ENCODE data around the gene ECM1. TPM values are rescaled to one million over a fixed set of nuclear protein-coding genes. Genes with fewer than 3 reads are reported as not detected.

Gene ECM1
- total and polyA plus RNA-seq, 2 of the 8 experiments (the other 6 are each of a cell fraction or from before 2014, with no cell fraction given) = 0.95 to 0.98 TPM

DNA sequence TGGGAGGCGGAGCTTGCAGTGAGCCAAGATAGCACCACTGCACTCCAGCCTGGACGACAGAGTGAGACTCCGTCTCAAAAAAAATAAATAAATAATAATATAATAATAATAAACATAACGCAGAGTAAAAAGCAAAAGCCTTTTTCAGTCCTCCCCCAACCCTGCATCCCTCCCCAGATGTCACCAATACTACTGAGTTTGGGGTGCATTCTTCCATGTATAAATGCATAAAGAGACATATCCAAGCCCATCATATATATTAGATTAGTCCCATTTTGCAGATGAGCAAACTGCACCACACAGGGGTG lies 40.4 kb downstream of the ECM1 start:
- DNase-seq (ENCODE audit: low read depth in 1 of 2, low spot score in 2 of 2) (no peak), FAIRE-seq (no peak)
- peak overlapping the region; percentile 96 to 97 for H3K4me2 ChIP-seq (ENCODE audit: insufficient read depth in 1 of 2, low read depth in 2 of 2, low read length in 2 of 2)
- ChIA-PET POLR2A (ENCODE audit: partially characterized antibody) (interaction anchor here (0.6 to 43.7 kb wide), 8 partner anchors 13 to 707 kb away, joined by 3 to 1380 read pairs (median 24); partner anchors contain the start of genes ENSA, FALEC and MCL1), CTCF (ENCODE audit: partially characterized antibody) (interaction anchor here (0.6 to 6.3 kb wide), 8 partner anchors 9 to 74 kb away, joined by 3 to 65 read pairs (median 3); no protein-coding TSS in a partner anchor)
- WGBS, 2 experiments (ENCODE audit: extremely low coverage in 1 of 2, insufficient coverage in 1 of 2, insufficient read length in 1 of 2, insufficient replicate concordance in 2 of 2, low coverage in 1 of 2, low lambda C conversion rate in 2 of 2, missing lambda C conversion rate in 1 of 2) = 84% methylated on average over 4 of the region's 4 CpGs; no CpG with 5 or more reads in 1 of the 2 experiments
- no peaks in the 10 kb centered on the region for H3K36me3 ChIP-seq (ENCODE audit: control insufficient read depth in 2 of 4, insufficient read depth in 4 of 4, low read length in 3 of 4)
- H3K9me3 ChIP-seq (ENCODE audit: insufficient read depth in 2 of 2, low read depth in 1 of 2, low read length in 1 of 2) = no peaks in the 10 kb centered on the region
- H3K18ac ChIP-seq (ENCODE audit: extremely low read depth, low read length) = no peak overlapping the region
- peak overlapping the region in 1 of 4 experiments; percentile 35; a peak in 1 of 7 replicates for H3K9ac ChIP-seq (replicated peaks in 1 of 4; ENCODE audit: extremely low read depth in 1 of 4, low read depth in 3 of 4, low read length in 3 of 4)
- peaks cover 0 to 19% (median 10%) of the 10 kb centered on the region in 4 experiments; a peak in 5 of 7 replicates for H3K27me3 ChIP-seq (replicated peaks in 1 of 4; ENCODE audit: control insufficient read depth in 3 of 4, extremely low read depth in 1 of 4, insufficient read depth in 3 of 4, low read length in 3 of 4)
- no peak overlapping the region for H4K5ac ChIP-seq (ENCODE audit: insufficient read length, low read depth, low read length)
- peak overlapping the region; percentile 87 for H2BK120ac ChIP-seq (replicated peaks; ENCODE audit: low read depth, low read length)
- peaks cover 1 to 2% of the 10 kb centered on the region in 2 experiments for H4K20me1 ChIP-seq (replicated peaks in 1 of 2; ENCODE audit: control insufficient read depth in 1 of 2, insufficient read depth in 2 of 2, low read length in 2 of 2)
- H2BK20ac ChIP-seq (ENCODE audit: low read length) = no peak overlapping the region
- peaks cover 2 to 19% (median 11%) of the 10 kb centered on the region in 4 experiments for H3K4me1 ChIP-seq (replicated peaks in 1 of 4; ENCODE audit: control insufficient read depth in 3 of 4, insufficient read depth in 4 of 4, low read length in 3 of 4)
- peak overlapping the region; percentile 69 for H3K4ac ChIP-seq (replicated peaks; ENCODE audit: insufficient read length, low read depth, low read length)
- peak overlapping the region; percentile 51 to 65 (median 53); a peak in 7 of 8 replicates for H3K4me3 ChIP-seq (ENCODE audit: extremely low read depth in 1 of 4, insufficient read depth in 2 of 4, low read depth in 3 of 4, low read length in 4 of 4)
- no peak overlapping the region for H3K27ac ChIP-seq (ENCODE audit: low read depth, low read length)
- peak overlapping the region; percentile 95; the same call in 1 of the 2 replicates for H2AFZ ChIP-seq (ENCODE audit: low read length)
- H2BK12ac ChIP-seq (ENCODE audit: low read depth, low read length) = no peak overlapping the region
- no peak overlapping the region for H2BK15ac ChIP-seq (ENCODE audit: low read length)
- H4K8ac ChIP-seq (ENCODE audit: extremely low read depth, insufficient read depth, low read length) = no peak overlapping the region
- H3K23ac ChIP-seq (ENCODE audit: insufficient read length) = no peak overlapping the region
- H3K14ac ChIP-seq (ENCODE audit: insufficient read length) = no peak overlapping the region
- no peak overlapping the region for H2BK5ac ChIP-seq (ENCODE audit: low read depth, low read length)
- H3K56ac ChIP-seq (replicated peaks; ENCODE audit: insufficient read length, low read depth, low read length) = no peak overlapping the region
- H2AK5ac ChIP-seq (ENCODE audit: low read depth, low read length) = no peak overlapping the region
- TF ChIP-seq EP300 (IDR thresholded peaks at IDR 0.05; ENCODE audit: borderline replicate concordance in 1 of 2, low read depth in 2 of 2, low read length in 2 of 2) (no peak), YY1 (IDR thresholded peaks at IDR 0.05; ENCODE audit: low read depth, low read length) (no peak), SRF (IDR thresholded peaks at IDR 0.05; ENCODE audit: low read depth, low read length) (no peak)
- H3K79me1 ChIP-seq (ENCODE audit: low read depth, low read length) = no peaks in the 10 kb centered on the region
- peaks cover 5% of the 10 kb centered on the region; the same call in 1 of the 2 replicates for H3K23me2 ChIP-seq (ENCODE audit: low read depth, low read length)
- no peak overlapping the region for H4K91ac ChIP-seq (replicated peaks; ENCODE audit: insufficient read length, low read length)
- no peaks in the 10 kb centered on the region for H3K79me2 ChIP-seq (ENCODE audit: control insufficient read depth in 1 of 2, insufficient read depth in 2 of 2, low read length in 2 of 2)
